Measurements from ENCODE around the gene TFB2M. TPM values are rescaled to one million over a fixed set of nuclear protein-coding genes. Genes with fewer than 3 reads are reported as not detected.
A peak's percentile ranks its signal among the peaks of the same experiment; 100 is the strongest.

Gene TFB2M
- total and polyA plus RNA-seq, 10 of the 15 experiments (the other 5 are each of a cell fraction or from before 2014, with no cell fraction given), result 25.2 to 66.0 (median 36.1) TPM

GRCh38 chr1:246506674-246507481 is 59.2 kb downstream of the TFB2M start, which contains the start of gene SMYD3 (continued):
- TF ChIP-seq, protein P1, sequence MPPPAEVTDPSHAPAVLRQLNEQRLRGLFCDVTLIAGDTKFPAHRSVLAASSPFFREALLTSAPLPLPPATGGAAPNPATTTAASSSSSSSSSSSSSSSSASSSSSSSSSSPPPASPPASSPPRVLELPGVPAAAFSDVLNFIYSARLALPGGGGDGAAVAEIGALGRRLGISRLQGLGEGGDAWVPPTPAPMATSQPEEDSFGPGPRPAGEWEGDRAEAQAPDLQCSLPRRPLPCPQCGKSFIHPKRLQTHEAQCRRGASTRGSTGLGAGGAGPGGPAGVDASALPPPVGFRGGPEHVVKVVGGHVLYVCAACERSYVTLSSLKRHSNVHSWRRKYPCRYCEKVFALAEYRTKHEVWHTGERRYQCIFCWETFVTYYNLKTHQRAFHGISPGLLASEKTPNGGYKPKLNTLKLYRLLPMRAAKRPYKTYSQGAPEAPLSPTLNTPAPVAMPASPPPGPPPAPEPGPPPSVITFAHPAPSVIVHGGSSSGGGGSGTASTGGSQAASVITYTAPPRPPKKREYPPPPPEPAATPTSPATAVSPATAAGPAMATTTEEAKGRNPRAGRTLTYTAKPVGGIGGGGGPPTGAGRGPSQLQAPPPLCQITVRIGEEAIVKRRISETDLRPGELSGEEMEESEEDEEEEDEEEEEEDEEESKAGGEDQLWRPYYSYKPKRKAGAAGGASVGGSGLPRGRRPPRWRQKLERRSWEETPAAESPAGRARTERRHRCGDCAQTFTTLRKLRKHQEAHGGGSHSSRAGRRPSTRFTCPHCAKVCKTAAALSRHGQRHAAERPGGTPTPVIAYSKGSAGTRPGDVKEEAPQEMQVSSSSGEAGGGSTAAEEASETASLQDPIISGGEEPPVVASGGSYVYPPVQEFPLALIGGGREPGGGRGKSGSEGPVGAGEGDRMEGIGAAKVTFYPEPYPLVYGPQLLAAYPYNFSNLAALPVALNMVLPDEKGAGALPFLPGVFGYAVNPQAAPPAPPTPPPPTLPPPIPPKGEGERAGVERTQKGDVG (CRISPR knock-in tag; IDR thresholded peaks at IDR 0.05), result no peak
- TF ChIP-seq, protein P2, sequence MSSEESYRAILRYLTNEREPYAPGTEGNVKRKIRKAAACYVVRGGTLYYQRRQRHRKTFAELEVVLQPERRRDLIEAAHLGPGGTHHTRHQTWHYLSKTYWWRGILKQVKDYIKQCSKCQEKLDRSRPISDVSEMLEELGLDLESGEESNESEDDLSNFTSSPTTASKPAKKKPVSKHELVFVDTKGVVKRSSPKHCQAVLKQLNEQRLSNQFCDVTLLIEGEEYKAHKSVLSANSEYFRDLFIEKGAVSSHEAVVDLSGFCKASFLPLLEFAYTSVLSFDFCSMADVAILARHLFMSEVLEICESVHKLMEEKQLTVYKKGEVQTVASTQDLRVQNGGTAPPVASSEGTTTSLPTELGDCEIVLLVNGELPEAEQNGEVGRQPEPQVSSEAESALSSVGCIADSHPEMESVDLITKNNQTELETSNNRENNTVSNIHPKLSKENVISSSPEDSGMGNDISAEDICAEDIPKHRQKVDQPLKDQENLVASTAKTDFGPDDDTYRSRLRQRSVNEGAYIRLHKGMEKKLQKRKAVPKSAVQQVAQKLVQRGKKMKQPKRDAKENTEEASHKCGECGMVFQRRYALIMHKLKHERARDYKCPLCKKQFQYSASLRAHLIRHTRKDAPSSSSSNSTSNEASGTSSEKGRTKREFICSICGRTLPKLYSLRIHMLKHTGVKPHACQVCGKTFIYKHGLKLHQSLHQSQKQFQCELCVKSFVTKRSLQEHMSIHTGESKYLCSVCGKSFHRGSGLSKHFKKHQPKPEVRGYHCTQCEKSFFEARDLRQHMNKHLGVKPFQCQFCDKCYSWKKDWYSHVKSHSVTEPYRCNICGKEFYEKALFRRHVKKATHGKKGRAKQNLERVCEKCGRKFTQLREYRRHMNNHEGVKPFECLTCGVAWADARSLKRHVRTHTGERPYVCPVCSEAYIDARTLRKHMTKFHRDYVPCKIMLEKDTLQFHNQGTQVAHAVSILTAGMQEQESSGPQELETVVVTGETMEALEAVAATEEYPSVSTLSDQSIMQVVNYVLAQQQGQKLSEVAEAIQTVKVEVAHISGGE (CRISPR knock-in tag; IDR thresholded peaks at IDR 0.05), result no peak
- no peak for TF ChIP-seq KAT2A (conservative IDR thresholded peaks at IDR 0.05; ENCODE audit: control insufficient read depth, low read depth, low read length)
- TF ChIP-seq HSF1 (IDR thresholded peaks at IDR 0.05; ENCODE audit: low read depth, low read length), result no peak
- no peak for TF ChIP-seq CEBPZ (IDR thresholded peaks at IDR 0.05; ENCODE audit: low read depth, low read length)
- TF ChIP-seq SMARCA5 (IDR thresholded peaks at IDR 0.05), result no peak
- peak; percentile 95 for TF ChIP-seq IKZF1 (conservative IDR thresholded peaks at IDR 0.05)
- no peak for TF ChIP-seq TCF3 (IDR thresholded peaks at IDR 0.05; ENCODE audit: borderline replicate concordance, insufficient read depth, low read depth, low read length)
- TF ChIP-seq CEBPB (IDR thresholded peaks at IDR 0.05; ENCODE audit: borderline replicate concordance in 1 of 2, low read depth in 2 of 2, low read length in 2 of 2), result no peak
- TF ChIP-seq BHLHE40 (IDR thresholded peaks at IDR 0.05; ENCODE audit: borderline replicate concordance in 1 of 2, low read depth in 2 of 2, low read length in 1 of 2), result peak; percentile 54 to 79; a peak in 2 of 4 replicates
- no peak for TF ChIP-seq SMAD1 (IDR thresholded peaks at IDR 0.05; ENCODE audit: low read depth, partially characterized antibody)
- TF ChIP-seq POU2F2 (IDR thresholded peaks at IDR 0.05; ENCODE audit: borderline replicate concordance, low read depth, low read length), result 0 out of 3 replicates have a peak, but pooled peaks have one; percentile 30
- TF ChIP-seq, protein P3, sequence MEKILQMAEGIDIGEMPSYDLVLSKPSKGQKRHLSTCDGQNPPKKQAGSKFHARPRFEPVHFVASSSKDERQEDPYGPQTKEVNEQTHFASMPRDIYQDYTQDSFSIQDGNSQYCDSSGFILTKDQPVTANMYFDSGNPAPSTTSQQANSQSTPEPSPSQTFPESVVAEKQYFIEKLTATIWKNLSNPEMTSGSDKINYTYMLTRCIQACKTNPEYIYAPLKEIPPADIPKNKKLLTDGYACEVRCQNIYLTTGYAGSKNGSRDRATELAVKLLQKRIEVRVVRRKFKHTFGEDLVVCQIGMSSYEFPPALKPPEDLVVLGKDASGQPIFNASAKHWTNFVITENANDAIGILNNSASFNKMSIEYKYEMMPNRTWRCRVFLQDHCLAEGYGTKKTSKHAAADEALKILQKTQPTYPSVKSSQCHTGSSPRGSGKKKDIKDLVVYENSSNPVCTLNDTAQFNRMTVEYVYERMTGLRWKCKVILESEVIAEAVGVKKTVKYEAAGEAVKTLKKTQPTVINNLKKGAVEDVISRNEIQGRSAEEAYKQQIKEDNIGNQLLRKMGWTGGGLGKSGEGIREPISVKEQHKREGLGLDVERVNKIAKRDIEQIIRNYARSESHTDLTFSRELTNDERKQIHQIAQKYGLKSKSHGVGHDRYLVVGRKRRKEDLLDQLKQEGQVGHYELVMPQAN (conservative IDR thresholded peaks at IDR 0.05), result peak; percentile 20; the same call in 1 of the 2 replicates
